ENCODE data around the gene SERPINE1.
"Not testable (repeated sequence)": the region's sequence is repeated elsewhere in the genome, so short reads cannot be mapped to it uniquely, and the experiment has no call there.

Gene SERPINE1

GRCh38 chr7:101100858-101101847 is 25.8 kb upstream of the SERPINE1 start:
- no peak overlapping the region for H3K9ac ChIP-seq
- no peak overlapping the region for H3K4me3 ChIP-seq
- no peak for TF ChIP-seq Cebpa-rat (IDR thresholded peaks at IDR 0.05)
- H3K9me3 ChIP-seq, result no peaks in the 10 kb centered on the region
- H3K27ac ChIP-seq, result no peak overlapping the region
- H3K27me3 ChIP-seq, result 0 out of 2 replicates have a peak, but pooled peaks cover 4% of the 10 kb centered on the region
- H3K36me3 ChIP-seq, result no peaks in the 10 kb centered on the region
- 0 out of 2 replicates have a peak, but pooled peaks cover 14% of the 10 kb centered on the region for H4K20me1 ChIP-seq
- peaks cover 21% of the 10 kb centered on the region for H3K4me1 ChIP-seq
- no peak overlapping the region for H3K4me2 ChIP-seq

DNA sequence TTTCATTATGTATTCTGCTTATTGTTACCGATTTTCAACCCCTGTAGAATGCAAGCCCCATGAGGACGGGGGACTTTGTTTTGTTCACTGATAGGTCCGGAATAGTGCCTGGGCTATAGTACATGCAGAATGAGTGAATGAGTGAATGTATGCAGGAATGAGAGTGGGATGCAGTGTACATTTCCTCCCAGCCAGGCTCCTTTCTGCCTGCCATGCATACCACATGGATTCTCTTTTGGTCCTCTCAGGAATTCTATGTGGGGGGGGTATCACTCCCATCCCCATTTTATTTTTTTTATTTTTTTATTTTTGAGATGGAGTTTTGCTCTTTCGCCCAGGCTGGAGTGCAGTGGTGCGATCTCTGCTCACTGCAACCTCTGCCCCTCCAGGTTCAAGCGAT is 24.9 kb upstream of the SERPINE1 start:
- Histone ChIP-seq H4K20me1 (0 out of 2 replicates have a peak, but pooled peaks cover 6% of the 10 kb centered on the region), H3K4me2 (no peak overlapping the region), H3K9me3 (no peaks in the 10 kb centered on the region), H3K27ac (no peak overlapping the region), H3K4me1 (peaks cover 23% of the 10 kb centered on the region), H3K4me3 (no peak overlapping the region), H3K9ac (no peak overlapping the region), H3K27me3 (0 out of 2 replicates have a peak, but pooled peaks cover 4% of the 10 kb centered on the region), H3K36me3 (no peaks in the 10 kb centered on the region)
- no peak for TF ChIP-seq Cebpa-rat (IDR thresholded peaks at IDR 0.05)

DNA sequence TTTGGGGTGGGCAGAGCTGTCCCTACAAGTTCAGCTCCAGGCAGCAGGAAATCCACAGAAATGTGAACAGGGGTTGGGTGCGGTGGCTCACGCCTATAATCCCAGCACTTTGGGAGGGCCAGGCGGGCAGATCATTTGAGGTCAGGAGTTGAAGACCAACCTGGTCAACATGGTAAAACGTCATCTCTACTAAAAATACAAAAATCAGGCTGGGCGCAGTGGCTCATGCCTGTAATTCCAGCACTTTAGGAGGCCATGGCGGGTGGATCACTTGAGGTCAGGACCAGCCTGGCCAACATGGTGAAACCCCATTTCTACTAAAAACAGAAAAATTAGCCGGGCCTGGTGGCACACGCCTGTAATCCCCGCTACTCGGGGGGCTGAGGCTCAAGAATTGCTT is 23.2 kb upstream of the SERPINE1 start:
- peaks cover 40% of the 10 kb centered on the region for H3K4me1 ChIP-seq
- H3K4me2 ChIP-seq, H3K9ac ChIP-seq, H3K27me3 ChIP-seq, H3K9me3 ChIP-seq, H3K36me3 ChIP-seq, H4K20me1 ChIP-seq, H3K4me3 ChIP-seq, H3K27ac ChIP-seq: not testable (repeated sequence)

GRCh38 chr7:101104193-101104713 is 22.7 kb upstream of the SERPINE1 start:
- H3K9ac ChIP-seq, result no peak overlapping the region
- no peak overlapping the region for H3K4me2 ChIP-seq
- H3K4me3 ChIP-seq, result no peak overlapping the region

GRCh38 chr7:101104799-101105198 is 22.1 kb upstream of the SERPINE1 start:
- TF ChIP-seq Cebpa-rat (IDR thresholded peaks at IDR 0.05), result no peak
- Histone ChIP-seq H3K4me3 (no peak overlapping the region), H3K4me1 (peaks cover 43% of the 10 kb centered on the region), H3K9ac (no peak overlapping the region), H3K27me3 (no peaks in the 10 kb centered on the region), H3K27ac (no peak overlapping the region), H3K4me2 (no peak overlapping the region), H3K36me3 (no peaks in the 10 kb centered on the region), H3K9me3 (no peaks in the 10 kb centered on the region), H4K20me1 (no peaks in the 10 kb centered on the region)

More at GRCh38 chr7:101104193-101104713, 22.7 kb upstream of the SERPINE1 start:
- Histone ChIP-seq H4K20me1 (no peaks in the 10 kb centered on the region), H3K4me1 (peaks cover 43% of the 10 kb centered on the region), H3K9me3 (no peaks in the 10 kb centered on the region), H3K27me3 (0 out of 2 replicates have a peak, but pooled peaks cover 4% of the 10 kb centered on the region), H3K36me3 (no peaks in the 10 kb centered on the region), H3K27ac (no peak overlapping the region)
- no peak for TF ChIP-seq Cebpa-rat (IDR thresholded peaks at IDR 0.05)

- H3K9ac ChIP-seq, result not testable (repeated sequence)
- H3K4me1 ChIP-seq, result peaks cover 43% of the 10 kb centered on the region
These were observed 21.7 kb upstream of the SERPINE1 start for GRCh38 chr7:101105248-101105647.

GRCh38 chr7:101106386-101106785 is 20.5 kb upstream of the SERPINE1 start:
- Histone ChIP-seq H3K36me3 (no peaks in the 10 kb centered on the region), H3K27me3 (no peaks in the 10 kb centered on the region), H3K4me1 (peaks cover 42% of the 10 kb centered on the region), H3K27ac (no peak overlapping the region), H4K20me1 (no peaks in the 10 kb centered on the region), H3K4me3 (no peak overlapping the region), H3K4me2 (no peak overlapping the region), H3K9ac (no peak overlapping the region), H3K9me3 (no peaks in the 10 kb centered on the region)
- no peak for TF ChIP-seq Cebpa-rat (IDR thresholded peaks at IDR 0.05)

More at GRCh38 chr7:101105248-101105647, 21.7 kb upstream of the SERPINE1 start:
- not testable (repeated sequence) for H4K20me1 ChIP-seq, H3K27ac ChIP-seq, H3K36me3 ChIP-seq, H3K4me2 ChIP-seq, H3K27me3 ChIP-seq, H3K4me3 ChIP-seq, H3K9me3 ChIP-seq

DNA sequence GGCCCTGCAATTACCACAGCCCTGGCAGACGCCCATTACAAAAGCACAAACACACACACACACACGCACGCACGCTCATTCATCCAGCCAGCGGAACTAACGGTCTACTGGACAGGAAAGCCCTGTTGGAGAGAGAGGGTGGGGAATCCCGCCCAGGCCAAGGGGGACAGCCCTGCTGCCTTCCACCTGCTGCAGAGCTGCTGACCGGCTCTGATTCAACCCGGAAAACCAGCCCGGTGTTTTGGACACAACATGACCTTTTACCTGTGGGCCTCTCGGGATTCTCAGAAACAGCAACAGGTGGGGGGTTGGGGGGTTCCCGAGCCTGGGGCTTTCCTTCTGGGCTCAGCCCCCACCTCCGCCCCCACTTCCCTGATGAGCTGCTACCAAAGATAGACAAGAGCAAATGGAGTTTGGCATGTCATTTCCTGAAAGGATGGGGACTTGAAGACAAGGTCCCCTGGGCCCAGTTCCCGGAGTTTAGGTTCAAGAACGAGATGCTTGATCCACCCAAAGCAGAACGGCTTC is 18.5 kb upstream of the SERPINE1 start:
- Histone ChIP-seq H3K9ac (no peak overlapping the region; the same call in 1 of the 2 replicates), H3K9me3 (no peaks in the 10 kb centered on the region), H4K20me1 (no peaks in the 10 kb centered on the region), H3K4me3 (peak overlapping the region; percentile 40), H3K4me2 (peak overlapping the region; percentile 93), H3K36me3 (no peaks in the 10 kb centered on the region), H3K27me3 (no peaks in the 10 kb centered on the region), H3K27ac (peak overlapping the region; percentile 59), H3K4me1 (peaks cover 42% of the 10 kb centered on the region)
- TF ChIP-seq Cebpa-rat (IDR thresholded peaks at IDR 0.05), result no peak

GRCh38 chr7:101108961-101109360 is 17.9 kb upstream of the SERPINE1 start:
- peak overlapping the region; percentile 93 for H3K4me2 ChIP-seq
- H3K9me3 ChIP-seq, result no peaks in the 10 kb centered on the region
- H3K27me3 ChIP-seq, result no peaks in the 10 kb centered on the region
- H3K4me3 ChIP-seq, result peak overlapping the region; percentile 40
- H3K4me1 ChIP-seq, result peaks cover 41% of the 10 kb centered on the region
- H3K9ac ChIP-seq, result no peak overlapping the region; the same call in 1 of the 2 replicates
- H3K36me3 ChIP-seq, result no peaks in the 10 kb centered on the region
- no peaks in the 10 kb centered on the region for H4K20me1 ChIP-seq
- peak overlapping the region; percentile 59 for H3K27ac ChIP-seq
- no peak for TF ChIP-seq Cebpa-rat (IDR thresholded peaks at IDR 0.05)

DNA sequence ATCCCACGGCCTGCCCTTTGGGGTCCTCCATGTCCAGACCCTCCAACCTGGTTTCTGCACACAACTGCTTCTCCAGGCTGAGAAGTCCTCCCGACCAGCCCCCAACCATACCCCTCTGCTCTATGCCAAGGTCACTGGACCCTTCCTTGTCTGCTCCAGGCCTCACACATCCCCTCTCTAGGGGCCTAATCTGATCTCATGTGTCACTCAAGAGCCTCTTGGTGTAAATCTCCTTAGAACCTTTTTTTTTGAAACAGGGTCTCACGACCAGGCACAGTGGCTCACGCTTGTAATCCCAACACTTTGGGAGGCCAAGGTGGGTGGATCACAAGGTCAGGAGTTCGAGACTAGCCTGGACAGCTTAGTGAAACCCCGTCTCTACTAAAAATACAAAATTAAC is 17.5 kb upstream of the SERPINE1 start:
- no peaks in the 10 kb centered on the region for H3K9me3 ChIP-seq
- H3K4me2 ChIP-seq, result peak overlapping the region; percentile 93
- no peak overlapping the region for H3K4me3 ChIP-seq
- no peak overlapping the region for H3K9ac ChIP-seq
- peak overlapping the region; percentile 59 for H3K27ac ChIP-seq
- H3K36me3 ChIP-seq, result no peaks in the 10 kb centered on the region
- no peaks in the 10 kb centered on the region for H3K27me3 ChIP-seq
- peaks cover 41% of the 10 kb centered on the region for H3K4me1 ChIP-seq
- no peaks in the 10 kb centered on the region for H4K20me1 ChIP-seq
- TF ChIP-seq Cebpa-rat (IDR thresholded peaks at IDR 0.05), result no peak
